GM12801 (cell line): Measurements from ENCODE around the gene MAP3K21.

Experiments
- CTCF ChIP-seq: IDR thresholded peaks from one replicate; pipeline ENCODE4 v1.5.1; 2011; ENCODE audit warnings: control low read depth; ENCODE audit not compliant: insufficient read length; ENCODE audit errors: extremely low read depth

Gene MAP3K21

GRCh38 chr1:233393926-233394680 is 66.6 kb downstream of the MAP3K21 start:
- no peak for TF ChIP-seq CTCF

DNA sequence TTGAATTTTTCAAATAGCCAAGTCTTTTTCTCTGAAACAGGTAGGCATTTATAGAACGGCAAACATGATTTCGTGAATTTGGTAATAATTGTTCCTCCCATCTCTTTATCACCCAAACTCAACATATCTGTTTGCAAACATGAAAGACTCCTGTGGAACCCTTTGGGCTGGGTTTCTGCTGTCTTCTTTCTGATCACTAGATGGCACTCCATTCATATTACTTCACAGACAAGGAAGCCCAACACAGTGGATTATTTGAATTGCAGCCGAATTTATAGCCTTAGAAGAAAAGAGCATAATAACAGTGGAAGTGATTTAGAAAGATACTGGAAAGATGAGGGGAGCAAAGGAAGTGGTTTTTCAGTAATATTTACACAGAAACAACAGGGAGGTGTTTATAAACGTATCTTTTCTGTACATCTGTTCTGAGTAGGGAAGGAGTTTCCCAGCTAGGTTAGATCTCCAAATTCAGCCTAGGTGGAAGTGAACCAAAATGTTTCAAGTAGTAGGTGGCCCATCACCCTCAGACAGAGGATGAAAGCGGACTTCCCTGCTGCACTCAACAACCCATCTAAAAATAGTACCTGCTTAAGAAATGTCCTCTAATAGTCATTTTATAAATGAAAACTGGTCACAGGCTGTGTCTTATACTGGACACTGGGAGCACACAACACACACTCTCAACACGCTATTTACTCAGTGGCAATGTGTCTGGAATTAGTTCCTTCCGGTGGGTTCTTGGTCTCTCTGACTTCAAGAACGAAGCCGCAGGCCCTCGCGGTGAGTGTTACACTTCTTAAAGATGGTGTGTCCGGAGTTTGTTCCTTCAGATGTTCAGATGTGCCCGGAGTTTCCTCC is 67.6 kb downstream of the MAP3K21 start:
- TF ChIP-seq CTCF, result no peak

DNA sequence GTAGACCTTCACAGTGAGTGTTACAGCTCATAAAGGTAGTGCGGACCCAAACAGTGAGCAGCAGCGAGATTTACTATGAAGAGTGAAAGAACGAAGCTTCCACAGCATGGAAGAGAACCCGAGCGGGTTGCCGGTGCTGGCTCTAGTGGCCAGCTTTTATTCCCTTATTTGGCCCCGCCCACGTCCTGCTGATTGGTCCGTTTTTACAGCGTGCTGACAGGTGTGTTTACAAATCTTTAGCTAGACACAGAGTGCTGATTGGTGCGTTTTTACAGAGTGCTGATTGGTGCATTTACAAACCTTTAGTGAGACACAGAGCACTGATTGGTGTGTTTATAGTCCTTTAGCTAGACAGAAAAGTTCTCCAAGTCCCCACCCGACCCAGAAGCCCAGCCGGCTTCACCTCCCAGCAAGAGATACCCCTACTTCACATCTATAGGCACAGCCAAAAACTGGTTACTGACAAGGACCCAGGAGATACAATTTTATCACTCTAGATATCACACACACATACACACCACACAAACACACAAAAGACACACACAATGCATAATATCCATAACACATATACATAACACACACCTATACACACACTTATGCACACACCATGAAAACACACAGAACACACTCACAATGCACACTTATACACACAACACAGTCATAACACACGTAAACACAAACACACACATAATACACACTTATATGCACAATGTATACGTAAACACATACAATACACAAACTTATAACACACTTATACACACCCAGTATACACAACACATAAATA is 68.5 kb downstream of the MAP3K21 start:
- TF ChIP-seq CTCF, result no peak

GRCh38 chr1:233406339-233406960 is 78.9 kb downstream of the MAP3K21 start:
- TF ChIP-seq CTCF, result no peak

- TF ChIP-seq CTCF, result no peak
These were observed 79.6 kb downstream of the MAP3K21 start for GRCh38 chr1:233406994-233407631.

DNA sequence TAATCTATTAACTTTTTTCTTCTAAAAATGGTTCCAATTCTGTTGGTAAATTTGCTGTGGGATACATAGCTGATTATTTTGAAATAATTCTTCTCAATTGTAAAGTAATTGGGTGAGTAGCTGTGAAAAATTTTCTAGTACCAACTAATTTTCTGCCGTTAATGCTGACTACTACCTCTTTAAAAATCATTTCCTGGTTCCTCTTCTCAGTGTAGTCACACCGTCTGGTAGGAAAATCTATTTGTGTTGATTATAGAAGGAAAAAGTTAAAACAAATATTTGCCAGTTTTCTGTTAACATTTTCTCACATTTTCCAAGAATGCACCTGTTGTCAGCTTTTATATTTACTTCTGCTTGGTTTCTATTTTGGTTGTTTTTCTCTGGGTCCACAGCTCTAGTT is 82.0 kb downstream of the MAP3K21 start:
- TF ChIP-seq CTCF, result no peak

- TF ChIP-seq CTCF, result no peak
These were observed 83.4 kb downstream of the MAP3K21 start for GRCh38 chr1:233410906-233411305.
